ENCODE results near the gene SPC24.
"Not testable (repeated sequence)": the region's sequence is repeated elsewhere in the genome, so short reads cannot be mapped to it uniquely, and the experiment has no call there.

GRCh38 chr19:11179145-11179465 lies 23.5 kb upstream of the SPC24 start:
- TF ChIP-seq CTCF, POLR2A (IDR thresholded peaks at IDR 0.05): not testable (repeated sequence)
